ENCODE results near the gene PTPRO.

The PTPRO gene

GRCh38 chr12:15575671-15576541 is 253.6 kb downstream of the PTPRO start:
- DNase-seq, result no peak

- DNase-seq, result no peak
Observed at GRCh38 chr12:15580431-15580830, 258.1 kb downstream of the PTPRO start.

- DNase-seq, result no peak
Observed at GRCh38 chr12:15581006-15581405, 258.7 kb downstream of the PTPRO start.

GRCh38 chr12:15583804-15584203 is 261.5 kb downstream of the PTPRO start:
- DNase-seq, result no peak

- DNase-seq, result no peak
Observed at GRCh38 chr12:15584366-15585041, 262.2 kb downstream of the PTPRO start.

- no peak for DNase-seq
Observed at GRCh38 chr12:15589328-15590032, 267.2 kb downstream of the PTPRO start.

- no peak for DNase-seq
Observed at GRCh38 chr12:15590180-15590826, 268.0 kb downstream of the PTPRO start.

GRCh38 chr12:15591811-15592210 is 269.5 kb downstream of the PTPRO start:
- no peak for DNase-seq

- no peak for DNase-seq
Observed at GRCh38 chr12:15592934-15593333, 270.6 kb downstream of the PTPRO start.

GRCh38 chr12:15596174-15596573 is 273.9 kb downstream of the PTPRO start:
- no peak for DNase-seq

- DNase-seq, result no peak
Observed at GRCh38 chr12:15597125-15597830, 275.0 kb downstream of the PTPRO start.

- no peak for DNase-seq
Observed at GRCh38 chr12:15599266-15600037, 277.1 kb downstream of the PTPRO start.

- no peak for DNase-seq
Observed at GRCh38 chr12:15600223-15600935, 278.1 kb downstream of the PTPRO start.

GRCh38 chr12:15601210-15601800 is 279.0 kb downstream of the PTPRO start:
- no peak for DNase-seq

- DNase-seq, result no peak
Observed at GRCh38 chr12:15602051-15602672, 279.9 kb downstream of the PTPRO start.

GRCh38 chr12:15603474-15604085 is 281.3 kb downstream of the PTPRO start:
- no peak for DNase-seq

GRCh38 chr12:15605881-15606590 is 283.7 kb downstream of the PTPRO start:
- no peak for DNase-seq

GRCh38 chr12:15608406-15608805 is 286.1 kb downstream of the PTPRO start:
- no peak for DNase-seq

GRCh38 chr12:15608941-15609340 is 286.6 kb downstream of the PTPRO start:
- no peak for DNase-seq

Data from cortex of kidney (tissue), 1 donor.